H1 (cell line): ENCODE results near the gene RRAS. TPM values are rescaled to one million over a fixed set of nuclear protein-coding genes. Genes with fewer than 3 reads are reported as not detected.

ENCODE experiments used
- BACH1 ChIP-seq: IDR thresholded peaks from 2 replicates; pipeline ENCODE4 v1.6.1; 2012; ENCODE audit warnings: low read length, improper control_type of control experiment
- HDAC2 ChIP-seq, 2 experiments: fragments of 300-600 bp in 1 of 2; sonication (generic) in 1 of 2; IDR thresholded peaks; 2 replicates each; pipeline ENCODE4 v1.6.1; 2011 to 2012; ENCODE audit warnings: low read depth in 2 of 2, low read length in 2 of 2, mild to moderate bottlenecking in 2 of 2, moderate library complexity in 2 of 2, borderline replicate concordance in 1 of 2, inconsistent platforms in 1 of 2
- PHF8 ChIP-seq: fragments of 200-600 bp; sonication (generic); conservative IDR thresholded peaks from 2 replicates; pipeline ENCODE4 v1.7.1; 2012; ENCODE audit warnings: low read depth, mild to moderate bottlenecking, inconsistent platforms, low read length, moderate library complexity
- RAD21 ChIP-seq, 2 experiments: IDR thresholded peaks in 1 of 2; conservative IDR thresholded peaks in 1 of 2; 2 replicates each; pipeline ENCODE4 v1.6.1; 2011; ENCODE audit warnings: low read depth in 2 of 2, low read length in 2 of 2, improper control_type of control experiment in 1 of 2, inconsistent platforms in 1 of 2, mild to moderate bottlenecking in 1 of 2, moderate library complexity in 1 of 2
- SAP30 ChIP-seq: fragments of 300-600 bp; sonication (generic); IDR thresholded peaks from 2 replicates; pipeline ENCODE4 v1.7.1; 2012; ENCODE audit warnings: low read length, moderate library complexity, mild to moderate bottlenecking, inconsistent platforms; ENCODE audit not compliant: insufficient read depth, insufficient replicate concordance
- SIRT6 ChIP-seq: IDR thresholded peaks from one replicate; pipeline ENCODE4 v1.7.1; 2012; ENCODE audit warnings: low read length, inconsistent platforms
- SP4 ChIP-seq: IDR thresholded peaks from 2 replicates; pipeline ENCODE4 v1.6.1; 2012; ENCODE audit warnings: low read length, inconsistent platforms
- TBP ChIP-seq: IDR thresholded peaks from 2 replicates; pipeline ENCODE4 v1.6.1; 2011; ENCODE audit warnings: low read depth, low read length, improper control_type of control experiment
- polyA plus RNA-seq, 7 experiments: library from polyadenylated mRNA; depleted of rRNA in 3 of 7; stranded (reverse) in 5 of 7; unstranded in 2 of 7; fragments of >200 nt in 5 of 7; fragments of 200-250 nt in 2 of 7; gene quantifications; 1 replicate in 5 of 7; 2 replicates in 1 of 7; 4 replicates in 1 of 7; pipeline versions ENCODE4 v1.2.1 to v1.2.3, GENCODE V29; 2011 to 2013; ENCODE audit warnings: missing spikeins in 2 of 7, mixed read lengths in 2 of 7
- total RNA-seq: library from RNA; stranded (reverse); fragmentation: NEBNext Ultra II Directional; extraction: Animal tissue kit (Norgen Biotek cat#: 25700); gene quantifications from 2 replicates; pipeline ENCODE4 v1.2.1, GENCODE V29; 2021

Gene RRAS
- total and polyA plus RNA-seq, 2 of the 8 experiments (the other 6 are each of a cell fraction or from before 2014, with no cell fraction given), result 17.7 to 49.1 TPM

GRCh38 chr19:49677901-49678674 lies 38.1 kb upstream of the RRAS start (continued):
- TF ChIP-seq SAP30 (no peak), TBP (peak; percentile 51; the same call in 1 of the 2 replicates), RAD21 (IDR thresholded peaks at IDR 0.05 in 1 of 2, conservative IDR thresholded peaks at IDR 0.05 in 1 of 2; ENCODE audit: low read depth in 2 of 2, low read length in 2 of 2) (peak; percentile 60 to 68; a peak in 3 of 4 replicates), SIRT6 (no peak), HDAC2 (IDR thresholded peaks at IDR 0.05; ENCODE audit: borderline replicate concordance in 1 of 2, low read depth in 2 of 2, low read length in 2 of 2) (peak in 1 of 2 experiments; percentile 49; a peak in 1 of 4 replicates), BACH1 (peak; percentile 21; the same call in 1 of the 2 replicates), PHF8 (no peak), SP4 (peak; percentile 56)
